ENCODE data around the gene FGFR4.

GRCh38 chr5:177094224-177095087, 7.7 kb downstream of the FGFR4 start:
- TF ChIP-seq EZH2phosphoT487 (IDR thresholded peaks at IDR 0.05; ENCODE audit: low read depth) (no peak), CTCF (IDR thresholded peaks at IDR 0.05; ENCODE audit: low read depth, low read length) (no peak)
